HG02588 (cell line): ENCODE data around the gene PROM1.

Experiments
- ATAC-seq: cut with Tn5 transposase; IDR thresholded peaks from one replicate; pipeline ENCODE4 v1.9.1; 2021; ENCODE audit warnings: mild to moderate bottlenecking, moderate library complexity; ENCODE audit not compliant: unreplicated experiment

Gene PROM1

GRCh38 chr4:16083241-16084191, at the start of gene PROM1:
TSS of gene PROM1 (minus strand) at chr4:16084023. CDS start at chr4:16075906, 8,117 bp downstream.
- ATAC-seq: no peak

- no peak for ATAC-seq
Observed at GRCh38 chr4:16133406-16133805, 49.6 kb upstream of the PROM1 start.

- ATAC-seq: no peak
Observed at GRCh38 chr4:16131293-16131692, 47.5 kb upstream of the PROM1 start.

- no peak for ATAC-seq
Observed at GRCh38 chr4:16129336-16129735, 45.5 kb upstream of the PROM1 start.

- ATAC-seq: no peak
Observed at GRCh38 chr4:16126714-16127113, 42.9 kb upstream of the PROM1 start.

GRCh38 chr4:16125571-16126445, 42.0 kb upstream of the PROM1 start:
- ATAC-seq: no peak

- no peak for ATAC-seq
Observed at GRCh38 chr4:16124232-16124631, 40.4 kb upstream of the PROM1 start.

GRCh38 chr4:16123356-16124084, 39.7 kb upstream of the PROM1 start:
- ATAC-seq: no peak

GRCh38 chr4:16122784-16123183, 39.0 kb upstream of the PROM1 start:
- ATAC-seq: no peak

- ATAC-seq: no peak
Observed at GRCh38 chr4:16122308-16122711, 38.5 kb upstream of the PROM1 start.

- peak; percentile 52 for ATAC-seq
Observed at GRCh38 chr4:16120720-16121119, 36.9 kb upstream of the PROM1 start.

GRCh38 chr4:16119981-16120380, 36.2 kb upstream of the PROM1 start:
- ATAC-seq: no peak

GRCh38 chr4:16118090-16118489, 34.3 kb upstream of the PROM1 start:
- no peak for ATAC-seq

GRCh38 chr4:16117164-16117563, 33.3 kb upstream of the PROM1 start:
- ATAC-seq: no peak

GRCh38 chr4:16116493-16116990, 32.7 kb upstream of the PROM1 start:
- no peak for ATAC-seq

- no peak for ATAC-seq
Observed at GRCh38 chr4:16116019-16116418, 32.2 kb upstream of the PROM1 start.

- ATAC-seq: no peak
Observed at GRCh38 chr4:16114546-16114945, 30.7 kb upstream of the PROM1 start.

- ATAC-seq: no peak
Observed at GRCh38 chr4:16113741-16114140, 29.9 kb upstream of the PROM1 start.

- ATAC-seq: no peak
Observed at GRCh38 chr4:16111533-16111932, 27.7 kb upstream of the PROM1 start.

GRCh38 chr4:16110661-16111290, 27.0 kb upstream of the PROM1 start:
- ATAC-seq: no peak
